Heart left ventricle (tissue), 13 donors: Measurements from ENCODE around the gene PHACTR1.

Experiments
- CTCF ChIP-seq, 12 donors: fragments of 200-600 bp; sonication (generic) in 4 of 12; IDR thresholded peaks; one replicate each; pipeline versions ENCODE4 v1.5.0 to v1.8.0; 2018 to 2022; ENCODE audit warnings: antibody characterized with exemption in 12 of 12, mild to moderate bottlenecking in 5 of 12
- POLR2A ChIP-seq, 2 donors: fragments of 450-650 bp; IDR thresholded peaks; one replicate each; pipeline ENCODE4 v1.6.1; 2017; ENCODE audit warnings: antibody characterized with exemption in 2 of 2, mild to moderate bottlenecking in 2 of 2, moderate library complexity in 2 of 2
- donor health status: ischemic (EF 13 %, LVEDD 7.1; RV severe dilation, severe dysfunction).
- donor health status: DM: no; HTN: yes; CAD: no.
- donor health status: DM: no; HTN: no; CAD: no.
- donor health status: ischemic (EF 25% LVEDD 6.9; RV normal size, moderate dysfunction).
- donor health status: ischemic (EF 25% LVEDD 5.7; RV mildly dilated, moderate dysfunction).
- donor health status: ischemic (EF 35%, LVEDD 5.7; RV mildly dilated, moderate dysfunction).
- donor health status: nonischemic (EF 11% LVEDD 7.7; RV severe dilation, severe dysfunction).
- donor health status: DM: yes; HTN: yes; CAD: no.
- donor health status: PGD.
- donor health status: ischemic (EF 29% LVEDD 5.4; RV normal size, mild dysfunction).
- donor health status: nonischemic (EF 23%, LVEDD 6.1; RV moderate dilation, normal function).

GRCh38 chr6:13251242-13251641 is 534.7 kb downstream of the PHACTR1 start:
- TF ChIP-seq CTCF (IDR thresholded peaks at IDR 0.05) = no peak
- TF ChIP-seq POLR2A (IDR thresholded peaks at IDR 0.05) = no peak
